Measurements from ENCODE around the gene COQ7. TPM values are rescaled to one million over a fixed set of nuclear protein-coding genes. Genes with fewer than 3 reads are reported as not detected.
A peak's percentile ranks its signal among the peaks of the same experiment; 100 is the strongest.

The COQ7 gene
- total RNA-seq, 2 experiments from 2014 or later: 16.4 to 21.3 TPM

- Mint-ChIP-seq H3K36me3 (ENCODE audit: low read depth) (no peaks in the 10 kb centered on the region), H3K4me1 (ENCODE audit: low read depth) (no peaks in the 10 kb centered on the region), H3K27me3 (ENCODE audit: low read depth) (peaks cover 2% of the 10 kb centered on the region), H3K27ac (no peak overlapping the region), H3K4me3 (no peak overlapping the region), H3K9me3 (no peaks in the 10 kb centered on the region)
- CTCF ChIA-PET: interaction anchor here (1.2 kb wide), 2 partner anchors 19 to 73 kb away, joined by 3 read pairs; no protein-coding TSS in a partner anchor
- intact Hi-C loops (cut with micrococcal nuclease): no loop called here
- DNase-seq: no peak
These were observed 38.6 kb downstream of the COQ7 start for GRCh38 chr16:19105891-19106624.

- Mint-ChIP-seq H3K9me3 (no peaks in the 10 kb centered on the region), H3K4me3 (no peak overlapping the region), H3K27ac (no peak overlapping the region), H3K27me3 (ENCODE audit: low read depth) (peaks cover 2% of the 10 kb centered on the region), H3K36me3 (ENCODE audit: low read depth) (no peaks in the 10 kb centered on the region), H3K4me1 (ENCODE audit: low read depth) (no peaks in the 10 kb centered on the region)
- no peak for DNase-seq
- CTCF ChIA-PET: interaction anchor here (1.2 kb wide), 1 partner anchor 72 kb away, joined by 3 read pairs; no protein-coding TSS in a partner anchor
- intact Hi-C loops (cut with micrococcal nuclease): no loop called here
These were observed 39.2 kb downstream of the COQ7 start for GRCh38 chr16:19106625-19107020.

GRCh38 chr16:19108409-19109287 lies 41.2 kb downstream of the COQ7 start:
- H3K27me3 Mint-ChIP-seq (ENCODE audit: low read depth): peaks cover 16% of the 10 kb centered on the region
- CTCF ChIA-PET: interaction anchor here (0.6 kb wide), 1 partner anchor 10 kb away, joined by 4 read pairs; no protein-coding TSS in a partner anchor
- no peaks in the 10 kb centered on the region for H3K9me3 Mint-ChIP-seq
- intact Hi-C loops (cut with micrococcal nuclease): no loop called here
- H3K4me1 Mint-ChIP-seq (ENCODE audit: low read depth): peaks cover 2% of the 10 kb centered on the region
- no peak overlapping the region for H3K4me3 Mint-ChIP-seq
- H3K36me3 Mint-ChIP-seq (ENCODE audit: low read depth): no peaks in the 10 kb centered on the region
- no peak for DNase-seq
- H3K27ac Mint-ChIP-seq: no peak overlapping the region

GRCh38 chr16:19109288-19109664 lies 41.9 kb downstream of the COQ7 start:
- intact Hi-C loops (cut with micrococcal nuclease): no loop called here
- Mint-ChIP-seq H3K27ac (no peak overlapping the region), H3K36me3 (ENCODE audit: low read depth) (no peaks in the 10 kb centered on the region), H3K4me1 (ENCODE audit: low read depth) (peaks cover 2% of the 10 kb centered on the region), H3K4me3 (no peak overlapping the region), H3K27me3 (ENCODE audit: low read depth) (peaks cover 16% of the 10 kb centered on the region), H3K9me3 (no peaks in the 10 kb centered on the region)
- CTCF ChIA-PET: interaction anchor here (1.0 kb wide), 1 partner anchor 23 kb away, joined by 3 read pairs; no protein-coding TSS in a partner anchor
- DNase-seq: no peak

- intact Hi-C loops (cut with micrococcal nuclease): no loop called here
- Mint-ChIP-seq H3K27ac (no peak overlapping the region), H3K36me3 (ENCODE audit: low read depth) (no peaks in the 10 kb centered on the region), H3K9me3 (no peaks in the 10 kb centered on the region), H3K4me3 (no peak overlapping the region), H3K27me3 (ENCODE audit: low read depth) (peaks cover 20% of the 10 kb centered on the region), H3K4me1 (ENCODE audit: low read depth) (peaks cover 2% of the 10 kb centered on the region)
- no peak for DNase-seq
- CTCF ChIA-PET: interaction anchor here (1.6 kb wide), 1 partner anchor 67 kb away, joined by 4 read pairs; no protein-coding TSS in a partner anchor
These were observed 43.3 kb downstream of the COQ7 start for GRCh38 chr16:19110537-19111360.

GRCh38 chr16:19112099-19112407 lies 44.6 kb downstream of the COQ7 start:
- DNase-seq: no peak
- intact Hi-C loops (cut with micrococcal nuclease): no loop called here
- Mint-ChIP-seq H3K9me3 (no peaks in the 10 kb centered on the region), H3K27ac (no peak overlapping the region), H3K4me1 (ENCODE audit: low read depth) (peaks cover 2% of the 10 kb centered on the region), H3K36me3 (ENCODE audit: low read depth) (no peaks in the 10 kb centered on the region), H3K4me3 (no peak overlapping the region), H3K27me3 (ENCODE audit: low read depth) (peaks cover 24% of the 10 kb centered on the region)
- CTCF ChIA-PET: interaction anchor here (0.9 to 1.7 kb wide), 3 partner anchors 8 to 127 kb away, joined by 3 read pairs; no protein-coding TSS in a partner anchor

- intact Hi-C loops (cut with micrococcal nuclease): no loop called here
- no peak for DNase-seq
- no peaks in the 10 kb centered on the region for H3K9me3 Mint-ChIP-seq
- no peaks in the 10 kb centered on the region for H3K36me3 Mint-ChIP-seq (ENCODE audit: low read depth)
- no peak within 1 kb of the TSS for H3K27ac Mint-ChIP-seq
- H3K27me3 Mint-ChIP-seq (ENCODE audit: low read depth): peaks cover 31% of the 10 kb centered on the region
- H3K4me3 Mint-ChIP-seq: peak within 1 kb of the TSS; percentile 32
- CTCF ChIA-PET: no interaction called here
- H3K4me1 Mint-ChIP-seq (ENCODE audit: low read depth): peaks cover 3% of the 10 kb centered on the region
These were observed 46.4 kb downstream of the COQ7 start, which contains the start of gene ITPRIPL2 for GRCh38 chr16:19113577-19114358. Gene ITPRIPL2, plus strand, starts transcription at chr16:19113964. Its CDS starts 498 bp downstream, at chr16:19114462.

GRCh38 chr16:19114359-19115147 lies 47.1 kb downstream of the COQ7 start:
- peaks cover 35% of the 10 kb centered on the region for H3K27me3 Mint-ChIP-seq (ENCODE audit: low read depth)
- H3K9me3 Mint-ChIP-seq: no peaks in the 10 kb centered on the region
- H3K36me3 Mint-ChIP-seq (ENCODE audit: low read depth): no peaks in the 10 kb centered on the region
- no peak overlapping the region for H3K4me3 Mint-ChIP-seq
- peaks cover 8% of the 10 kb centered on the region for H3K4me1 Mint-ChIP-seq (ENCODE audit: low read depth)
- DNase-seq: no peak
- CTCF ChIA-PET: no interaction called here
- intact Hi-C loops (cut with micrococcal nuclease): no loop called here
- no peak overlapping the region for H3K27ac Mint-ChIP-seq

GRCh38 chr16:19115148-19116021 lies 48.0 kb downstream of the COQ7 start:
- CTCF ChIA-PET: no interaction called here
- H3K4me3 Mint-ChIP-seq: no peak overlapping the region
- DNase-seq: no peak
- H3K27me3 Mint-ChIP-seq (ENCODE audit: low read depth): peaks cover 35% of the 10 kb centered on the region
- H3K4me1 Mint-ChIP-seq (ENCODE audit: low read depth): peaks cover 8% of the 10 kb centered on the region
- intact Hi-C loops (cut with micrococcal nuclease): no loop called here
- no peak overlapping the region for H3K27ac Mint-ChIP-seq
- H3K36me3 Mint-ChIP-seq (ENCODE audit: low read depth): no peaks in the 10 kb centered on the region
- H3K9me3 Mint-ChIP-seq: no peaks in the 10 kb centered on the region

GRCh38 chr16:19116711-19117449 lies 49.5 kb downstream of the COQ7 start:
- no peak for DNase-seq
- intact Hi-C loops (cut with micrococcal nuclease): no loop called here
- Mint-ChIP-seq H3K9me3 (no peaks in the 10 kb centered on the region), H3K4me1 (ENCODE audit: low read depth) (peaks cover 8% of the 10 kb centered on the region), H3K27ac (no peak overlapping the region), H3K36me3 (ENCODE audit: low read depth) (no peaks in the 10 kb centered on the region), H3K27me3 (ENCODE audit: low read depth) (peaks cover 31% of the 10 kb centered on the region), H3K4me3 (no peak overlapping the region)
- CTCF ChIA-PET: no interaction called here
